GM19324 (cell line): ENCODE results near the gene FYN.
"Not testable (repeated sequence)": the region's sequence is repeated elsewhere in the genome, so short reads cannot be mapped to it uniquely, and the experiment has no call there.

Experiments
- ATAC-seq: cut with Tn5 transposase; IDR thresholded peaks from one replicate; pipeline ENCODE4 v1.9.1; 2021; ENCODE audit warnings: mild to moderate bottlenecking, moderate library complexity; ENCODE audit not compliant: unreplicated experiment, low FRiP score

Gene FYN

GRCh38 chr6:111873178-111874024 lies at the start of gene FYN:
FYN (minus strand) TSS chr6:111873452; CDS start chr6:111720051, 153,401 bp downstream.
- ATAC-seq = peak; percentile 99

- no peak for ATAC-seq
Observed at GRCh38 chr6:111922454-111923297, 49.4 kb upstream of the FYN start.

- ATAC-seq = no peak
Observed at GRCh38 chr6:111921103-111921502, 47.9 kb upstream of the FYN start.

- ATAC-seq = no peak
Observed at GRCh38 chr6:111920578-111920977, 47.3 kb upstream of the FYN start.

- no peak for ATAC-seq
Observed at GRCh38 chr6:111918825-111919224, 45.6 kb upstream of the FYN start.

GRCh38 chr6:111916747-111917146 lies 43.5 kb upstream of the FYN start:
- ATAC-seq = no peak

DNA sequence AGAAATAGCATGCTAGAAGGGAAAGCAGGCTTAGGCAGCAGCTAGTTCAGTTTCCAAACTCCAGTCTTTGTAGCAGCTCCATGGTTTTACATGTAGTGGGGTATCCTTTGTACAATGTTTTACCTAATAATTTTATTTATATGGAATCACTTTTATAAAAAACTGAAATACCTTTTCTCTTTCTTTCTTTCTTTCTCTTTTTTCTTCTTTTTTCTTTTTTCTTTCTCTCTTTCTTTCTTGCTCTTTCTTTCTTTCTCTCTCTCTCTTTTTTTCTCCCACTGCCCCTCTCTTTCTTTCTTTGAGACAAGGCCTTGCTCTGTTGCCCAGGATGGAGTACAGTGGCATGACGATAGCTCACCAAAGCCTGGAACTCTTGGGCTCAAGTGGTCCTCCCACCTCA lies 41.4 kb upstream of the FYN start:
- ATAC-seq = no peak

DNA sequence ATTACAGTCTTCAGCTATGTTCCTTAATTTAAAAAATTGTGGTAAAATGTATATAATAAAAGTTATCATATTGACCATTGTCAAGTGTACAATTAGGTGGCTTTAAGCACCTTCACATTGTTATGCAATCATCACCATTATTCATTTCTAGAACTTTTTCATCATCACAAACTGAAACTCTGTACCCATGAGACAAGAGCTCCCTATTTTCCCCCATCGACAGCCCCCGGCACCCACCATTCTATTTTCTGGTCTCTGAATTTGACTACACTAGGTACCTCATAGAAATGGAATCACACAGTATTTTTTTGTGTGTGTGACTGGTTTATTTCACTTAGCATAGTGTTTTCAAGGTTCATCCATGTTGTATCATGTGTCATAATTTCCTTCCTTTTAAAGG lies 39.7 kb upstream of the FYN start:
- no peak for ATAC-seq

- no peak for ATAC-seq
Observed at GRCh38 chr6:111911428-111911827, 38.2 kb upstream of the FYN start.

GRCh38 chr6:111909238-111909637 lies 36.0 kb upstream of the FYN start:
- no peak for ATAC-seq

DNA sequence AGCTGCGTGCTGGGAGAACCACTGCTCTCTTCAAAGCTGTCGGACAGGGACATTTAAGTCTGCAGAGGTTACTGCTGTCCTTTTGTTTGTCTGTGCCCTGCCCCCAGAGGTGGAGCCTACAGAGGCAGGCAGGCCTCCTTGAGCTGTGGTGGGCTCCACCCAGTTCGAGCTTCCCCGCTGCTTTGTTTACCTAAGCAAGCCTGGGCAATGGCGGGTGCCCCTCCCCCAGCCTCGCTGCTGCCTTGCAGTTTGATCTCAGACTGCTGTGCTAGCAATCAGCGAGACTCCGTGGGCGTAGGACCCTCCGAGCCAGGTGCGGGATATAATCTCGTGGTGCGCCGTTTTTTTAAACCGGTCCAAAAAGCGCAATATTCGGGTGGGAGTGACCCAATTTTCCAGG lies 35.1 kb upstream of the FYN start:
- ATAC-seq = not testable (repeated sequence)

DNA sequence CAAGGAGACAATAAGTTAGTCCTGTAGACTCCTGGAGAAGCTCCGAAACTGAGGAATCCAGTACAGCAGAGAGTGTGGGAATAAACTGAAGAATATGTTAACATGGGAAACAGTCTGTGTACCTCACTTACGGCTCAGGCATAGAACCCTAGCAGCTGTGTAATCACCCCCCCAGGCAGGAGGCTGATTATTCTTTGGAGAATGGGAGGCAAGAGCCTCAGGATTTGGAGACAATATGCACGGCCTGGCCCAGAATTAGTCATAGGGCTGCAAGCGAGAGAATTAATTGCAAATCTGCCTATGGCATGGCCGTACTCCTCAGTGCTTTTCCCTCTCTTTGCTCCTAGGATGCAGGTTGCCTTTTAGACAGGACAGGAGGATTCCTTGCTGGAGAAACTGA lies 27.5 kb upstream of the FYN start:
- no peak for ATAC-seq

DNA sequence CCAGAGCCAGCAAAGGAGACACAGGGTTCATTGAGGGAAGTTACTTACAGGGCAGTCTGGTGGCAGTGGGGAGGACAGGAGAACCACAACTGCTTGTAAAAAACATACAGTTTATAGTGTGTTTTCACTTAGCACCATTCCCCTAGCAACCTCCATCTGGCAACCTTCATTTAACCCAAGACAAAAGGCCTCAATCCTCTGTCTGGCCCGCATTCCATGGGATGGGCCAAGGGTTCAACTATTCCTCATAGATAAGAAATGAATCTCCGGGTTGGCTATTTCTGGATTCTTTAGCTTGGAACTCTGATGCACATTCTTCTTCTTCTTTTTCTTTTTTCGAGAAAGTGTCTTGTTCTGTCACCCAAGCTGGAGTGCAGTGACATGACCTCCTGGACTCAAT lies 26.3 kb upstream of the FYN start:
- no peak for ATAC-seq

GRCh38 chr6:111898452-111898851 lies 25.2 kb upstream of the FYN start:
- no peak for ATAC-seq

- no peak for ATAC-seq
Observed at GRCh38 chr6:111894951-111895350, 21.7 kb upstream of the FYN start.

DNA sequence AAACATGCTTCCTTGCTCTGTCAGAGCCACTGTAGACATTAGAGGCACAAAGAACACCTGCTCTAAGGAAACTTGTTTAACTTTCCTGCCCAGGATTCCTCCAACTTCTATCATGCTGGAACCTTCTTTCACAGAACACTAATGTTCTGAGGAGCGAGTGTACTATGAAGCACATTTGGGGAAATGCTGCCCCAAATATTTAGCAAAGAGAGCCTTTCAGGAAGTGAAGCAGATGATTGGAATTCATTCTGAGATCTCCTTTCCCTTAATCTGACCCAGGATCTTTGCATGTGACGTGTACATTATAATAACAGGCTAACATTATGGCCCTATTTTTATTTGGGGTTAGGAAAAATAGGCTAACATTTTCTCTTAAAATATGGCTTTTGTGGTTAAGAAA lies 21.0 kb upstream of the FYN start:
- no peak for ATAC-seq

GRCh38 chr6:111892431-111892830 lies 19.2 kb upstream of the FYN start:
- ATAC-seq = no peak

GRCh38 chr6:111890988-111891387 lies 17.7 kb upstream of the FYN start:
- ATAC-seq = no peak

- no peak for ATAC-seq
Observed at GRCh38 chr6:111888928-111889695, 15.9 kb upstream of the FYN start.

- ATAC-seq = not testable (repeated sequence)
Observed at GRCh38 chr6:111886793-111887192, 13.5 kb upstream of the FYN start.
